HG02943 (cell line): ENCODE measurements around the gene BLM.
"Not testable (repeated sequence)": the region's sequence is repeated elsewhere in the genome, so short reads cannot be mapped to it uniquely, and the experiment has no call there.

Source experiments
- ATAC-seq: cut with Tn5 transposase; IDR thresholded peaks from one replicate; pipeline ENCODE4 v1.9.1; 2021; ENCODE audit warnings: mild to moderate bottlenecking, low read depth, moderate library complexity; ENCODE audit not compliant: unreplicated experiment

Gene BLM

GRCh38 chr15:90839187-90840071 lies 122.3 kb downstream of the BLM start:
- peak; percentile 75 for ATAC-seq

GRCh38 chr15:90840157-90840855 lies 123.2 kb downstream of the BLM start:
- no peak for ATAC-seq

- ATAC-seq, result no peak
Observed at GRCh38 chr15:90840954-90841353, 123.8 kb downstream of the BLM start.

- ATAC-seq, result no peak
Observed at GRCh38 chr15:90844696-90845095, 127.5 kb downstream of the BLM start.

- ATAC-seq, result peak; percentile 71
Observed at GRCh38 chr15:90845201-90845949, 128.2 kb downstream of the BLM start.

- not testable (repeated sequence) for ATAC-seq
Observed at GRCh38 chr15:90849424-90849823, 132.3 kb downstream of the BLM start.

GRCh38 chr15:90851114-90851513 lies 134.0 kb downstream of the BLM start:
- no peak for ATAC-seq

- ATAC-seq, result no peak
Observed at GRCh38 chr15:90851940-90852339, 134.8 kb downstream of the BLM start.

- ATAC-seq, result no peak
Observed at GRCh38 chr15:90855139-90855538, 138.0 kb downstream of the BLM start.

- no peak for ATAC-seq
Observed at GRCh38 chr15:90857337-90857736, 140.2 kb downstream of the BLM start.

- no peak for ATAC-seq
Observed at GRCh38 chr15:90857883-90858443, 140.8 kb downstream of the BLM start.

- ATAC-seq, result no peak
Observed at GRCh38 chr15:90859234-90860131, 142.3 kb downstream of the BLM start.

- no peak for ATAC-seq
Observed at GRCh38 chr15:90860450-90860849, 143.3 kb downstream of the BLM start.

GRCh38 chr15:90860942-90861675 lies 144.0 kb downstream of the BLM start:
- no peak for ATAC-seq

- ATAC-seq, result no peak
Observed at GRCh38 chr15:90862487-90862886, 145.3 kb downstream of the BLM start.

- no peak for ATAC-seq
Observed at GRCh38 chr15:90862964-90863778, 146.0 kb downstream of the BLM start.

- ATAC-seq, result no peak
Observed at GRCh38 chr15:90863987-90864386, 146.8 kb downstream of the BLM start.

GRCh38 chr15:90864507-90864906 lies 147.4 kb downstream of the BLM start:
- no peak for ATAC-seq
